Smooth muscle cell (in vitro differentiated cells): ENCODE data around the gene TRIM63. TPM values are rescaled to one million over a fixed set of nuclear protein-coding genes. Genes with fewer than 3 reads are reported as not detected.

ENCODE experiments used
- DNase-seq: peaks from one replicate; lab custom pipeline; 2025; ENCODE audit not compliant: unreplicated experiment; lab: John Stamatoyannopoulos, UW
- H2AFZ ChIP-seq: fragments of 200-600 bp; sonication (generic); 2 replicates; pipeline ENCODE4 v1.6.0; 2016; ENCODE audit warnings: antibody characterized with exemption, low read depth, mild to moderate bottlenecking
- H3F3A ChIP-seq: fragments of 200-600 bp; sonication (generic); 2 replicates; pipeline ENCODE4 v1.6.0; 2017; ENCODE audit warnings: antibody characterized with exemption, low read depth
- H3K27ac ChIP-seq: fragments of 200-600 bp; sonication (generic); 2 replicates; pipeline ENCODE4 v1.5.1; 2016; ENCODE audit warnings: low read depth, mild to moderate bottlenecking
- H3K27me3 ChIP-seq: fragments of 200-600 bp; sonication (generic); 2 replicates; pipeline ENCODE4 v1.6.1; 2016; ENCODE audit warnings: low read depth, mild to moderate bottlenecking
- H3K36me3 ChIP-seq: fragments of 200-600 bp; sonication (generic); 2 replicates; pipeline ENCODE4 v1.5.1; 2016; ENCODE audit warnings: low read depth
- H3K4me1 ChIP-seq: fragments of 200-600 bp; sonication (generic); 2 replicates; pipeline ENCODE4 v1.5.1; 2016; ENCODE audit warnings: low read depth
- H3K4me2 ChIP-seq: fragments of 200-600 bp; sonication (generic); 2 replicates; pipeline ENCODE4 v1.6.0; 2016; ENCODE audit warnings: mild to moderate bottlenecking
- H3K4me3 ChIP-seq: fragments of 200-600 bp; sonication (generic); 2 replicates; pipeline ENCODE4 v1.5.1; 2016; ENCODE audit warnings: mild to moderate bottlenecking
- H3K79me2 ChIP-seq: fragments of 200-600 bp; sonication (generic); 2 replicates; pipeline ENCODE4 v1.6.0; 2016; ENCODE audit warnings: low read depth, mild to moderate bottlenecking
- H3K9ac ChIP-seq: fragments of 200-600 bp; sonication (generic); 2 replicates; pipeline ENCODE4 v1.6.0; 2016; ENCODE audit warnings: low read depth
- H3K9me3 ChIP-seq: fragments of 200-600 bp; sonication (generic); replicated peaks from 2 replicates; pipeline ENCODE4 v1.5.1; 2016; ENCODE audit warnings: low read depth
- H4K20me1 ChIP-seq: fragments of 200-600 bp; sonication (generic); 2 replicates; pipeline ENCODE4 v1.6.0; 2016; ENCODE audit warnings: low read depth
- WGBS: methylation state at CpG from one replicate; pipeline ENCODE4 v1.1.7; 2016; ENCODE audit warnings: low lambda C conversion rate; 5-methylcytosine and 5-hydroxymethylcytosine counted together
- polyA plus RNA-seq: library from polyadenylated mRNA; unstranded; fragments of >200 nt; fragmentation: Nextera tagmentation; extraction: Ambion mirVana; gene quantifications from 2 replicates; pipeline ENCODE4 v1.2.1, GENCODE V29; 2016
- total RNA-seq: library from RNA; depleted of rRNA; stranded (reverse); fragments of >200 nt; gene quantifications from 2 replicates; pipeline ENCODE4 v1.2.3, GENCODE V29; 2014
- TF ChIP-seq, protein P1 (sequence below): fragments of 200-600 bp; sonication (generic); IDR thresholded peaks from 2 replicates; pipeline ENCODE4 v1.5.1; 2017; ENCODE audit warnings: borderline replicate concordance, mild to moderate bottlenecking, antibody characterized with exemption; ENCODE audit not compliant: insufficient read depth, poor library complexity, severe bottlenecking

The TRIM63 gene
- total RNA-seq, result not detected in 2 replicates
- 0.14 and 0.97 TPM in 2 replicates for polyA plus RNA-seq

DNA sequence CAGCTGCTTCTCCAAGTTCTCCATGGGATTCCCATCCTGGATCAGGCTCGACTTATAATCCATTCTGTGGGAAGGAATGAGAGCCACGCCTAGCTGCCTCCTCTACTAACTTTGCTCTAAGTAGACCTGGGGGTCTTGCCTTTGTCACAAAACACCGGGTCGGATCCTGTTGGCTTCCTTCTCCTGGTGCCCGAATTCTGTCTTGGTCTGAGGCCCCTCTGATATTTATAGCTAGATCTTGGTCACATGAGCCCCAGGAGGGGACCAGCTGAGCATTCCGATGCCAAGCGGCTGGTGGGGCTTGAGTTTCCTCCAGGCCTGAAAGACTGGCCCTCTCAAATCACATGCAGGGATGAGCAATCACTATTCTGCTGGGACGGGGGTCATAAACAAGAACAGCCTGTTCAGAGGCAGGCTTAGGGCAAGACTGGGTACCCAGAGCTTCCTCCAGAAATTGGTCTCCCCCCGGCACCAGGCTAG, at the start of gene TRIM63:
Gene TRIM63 (minus strand): TSS at position 199 of the 480 bp plus-strand sequence. CDS start 136 bp downstream, at position 63.
- Histone ChIP-seq H3K79me2 (no peaks in the 10 kb centered on the region), H3K4me1 (no peaks in the 10 kb centered on the region), H3K4me3 (no peak within 1 kb of the TSS), H3K9ac (no peak within 1 kb of the TSS), H4K20me1 (no peaks in the 10 kb centered on the region), H3K4me2 (peak within 1 kb of the TSS; percentile 51), H3K27ac (no peak within 1 kb of the TSS), H3F3A (no peaks in the 10 kb centered on the region), H3K36me3 (no peaks in the 10 kb centered on the region), H3K27me3 (no peaks in the 10 kb centered on the region), H2AFZ (peak within 1 kb of the TSS; percentile 30), H3K9me3 (no peaks in the 10 kb centered on the region)
- DNase-seq, result no peak
- TF ChIP-seq, protein P1, sequence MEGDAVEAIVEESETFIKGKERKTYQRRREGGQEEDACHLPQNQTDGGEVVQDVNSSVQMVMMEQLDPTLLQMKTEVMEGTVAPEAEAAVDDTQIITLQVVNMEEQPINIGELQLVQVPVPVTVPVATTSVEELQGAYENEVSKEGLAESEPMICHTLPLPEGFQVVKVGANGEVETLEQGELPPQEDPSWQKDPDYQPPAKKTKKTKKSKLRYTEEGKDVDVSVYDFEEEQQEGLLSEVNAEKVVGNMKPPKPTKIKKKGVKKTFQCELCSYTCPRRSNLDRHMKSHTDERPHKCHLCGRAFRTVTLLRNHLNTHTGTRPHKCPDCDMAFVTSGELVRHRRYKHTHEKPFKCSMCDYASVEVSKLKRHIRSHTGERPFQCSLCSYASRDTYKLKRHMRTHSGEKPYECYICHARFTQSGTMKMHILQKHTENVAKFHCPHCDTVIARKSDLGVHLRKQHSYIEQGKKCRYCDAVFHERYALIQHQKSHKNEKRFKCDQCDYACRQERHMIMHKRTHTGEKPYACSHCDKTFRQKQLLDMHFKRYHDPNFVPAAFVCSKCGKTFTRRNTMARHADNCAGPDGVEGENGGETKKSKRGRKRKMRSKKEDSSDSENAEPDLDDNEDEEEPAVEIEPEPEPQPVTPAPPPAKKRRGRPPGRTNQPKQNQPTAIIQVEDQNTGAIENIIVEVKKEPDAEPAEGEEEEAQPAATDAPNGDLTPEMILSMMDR, result no peak
- WGBS, result 65% methylated on average over 9 of the region's 9 CpGs

DNA sequence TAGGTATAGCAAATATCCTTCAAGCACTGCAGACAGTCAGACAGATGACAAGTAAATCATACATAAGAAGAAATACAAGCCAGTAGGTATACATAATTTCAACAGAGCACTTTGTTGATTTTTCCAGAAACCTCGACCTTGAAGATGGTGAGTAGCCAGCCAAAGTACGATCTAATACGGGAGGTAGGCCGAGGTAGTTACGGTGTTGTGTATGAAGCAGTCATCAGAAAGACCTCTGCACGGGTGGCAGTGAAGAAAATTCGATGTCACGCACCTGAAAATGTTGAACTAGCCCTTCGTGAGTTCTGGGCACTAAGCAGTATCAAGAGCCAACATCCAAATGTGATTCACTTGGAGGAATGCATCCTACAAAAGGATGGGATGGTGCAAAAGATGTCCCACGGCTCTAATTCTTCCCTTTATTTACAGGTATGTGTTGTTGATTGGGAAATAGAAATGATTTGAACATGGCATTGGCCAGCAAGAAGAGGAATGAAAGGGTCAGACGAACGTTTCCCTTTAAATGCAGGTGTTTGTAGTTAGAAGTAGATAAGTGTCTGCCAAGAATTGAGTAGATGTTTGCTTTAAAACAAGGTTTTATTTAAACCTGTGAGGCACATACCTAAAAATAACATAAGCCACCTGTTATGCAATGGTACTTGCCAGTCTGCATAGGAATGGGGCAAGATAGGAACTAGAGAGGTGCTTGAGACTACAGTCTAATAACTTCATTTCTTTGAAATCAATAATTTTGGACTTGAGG, 46.9 kb upstream of the TRIM63 start:
- no peak for DNase-seq
- no peak overlapping the region for H3K9ac ChIP-seq
- WGBS, result 97% methylated on average over 12 of the region's 12 CpGs
- H3K9me3 ChIP-seq, result no peaks in the 10 kb centered on the region
- H3K27ac ChIP-seq, result no peak overlapping the region
- H2AFZ ChIP-seq, result no peak overlapping the region
- H3F3A ChIP-seq, result peaks cover 3% of the 10 kb centered on the region
- no peaks in the 10 kb centered on the region for H4K20me1 ChIP-seq
- H3K4me1 ChIP-seq, result peaks cover 17% of the 10 kb centered on the region
- no peak overlapping the region for H3K4me2 ChIP-seq
- TF ChIP-seq, protein P1, result no peak
- no peaks in the 10 kb centered on the region for H3K27me3 ChIP-seq
- peaks cover 9% of the 10 kb centered on the region for H3K79me2 ChIP-seq
- H3K36me3 ChIP-seq, result peaks cover 5% of the 10 kb centered on the region
- no peak overlapping the region for H3K4me3 ChIP-seq

DNA sequence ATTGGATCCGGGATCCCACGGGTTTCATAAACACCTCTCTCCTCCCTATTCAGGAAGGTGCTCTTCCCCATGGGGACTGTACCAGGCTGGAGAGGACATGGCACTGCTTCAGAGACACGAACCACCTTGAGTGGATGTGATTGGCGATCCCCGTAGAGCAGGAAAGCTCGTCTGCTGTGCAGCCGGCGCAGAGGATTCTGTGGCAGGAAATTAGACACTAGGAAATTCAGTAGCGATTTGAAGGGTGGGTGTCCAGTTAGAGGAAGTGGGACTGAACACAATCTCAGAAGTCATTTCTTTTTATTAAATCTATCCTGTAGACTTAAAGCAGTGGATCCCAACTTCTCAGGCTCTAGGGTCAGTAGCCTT, 45.0 kb upstream of the TRIM63 start:
- Histone ChIP-seq H3K9me3 (no peaks in the 10 kb centered on the region), H3K4me2 (peak overlapping the region; percentile 90), H3F3A (peaks cover 3% of the 10 kb centered on the region), H3K27me3 (no peaks in the 10 kb centered on the region), H3K4me3 (peak overlapping the region; percentile 93), H4K20me1 (no peaks in the 10 kb centered on the region), H3K36me3 (no peaks in the 10 kb centered on the region), H3K27ac (peak overlapping the region; percentile 54), H3K79me2 (peaks cover 9% of the 10 kb centered on the region), H2AFZ (peak overlapping the region; percentile 95), H3K9ac (peak overlapping the region; percentile 39), H3K4me1 (peaks cover 17% of the 10 kb centered on the region)
- 14% methylated on average over 9 of the region's 9 CpGs for WGBS
- TF ChIP-seq, protein P1, result no peak
- DNase-seq, result no peak
